Testis (tissue), 2 donors: ENCODE measurements around the gene RBM15.

Source experiments
- CTCF ChIP-seq, 3 experiments: fragments of 450-650 bp in 2 of 3; fragments of 200-600 bp in 1 of 3; sonication (generic) in 1 of 3; IDR thresholded peaks; one replicate each; pipeline ENCODE4 v1.5.1; 2016 to 2019; ENCODE audit warnings: antibody characterized with exemption in 3 of 3, mild to moderate bottlenecking in 2 of 3, moderate library complexity in 1 of 3
- POLR2A ChIP-seq: fragments of 450-650 bp; IDR thresholded peaks from one replicate; pipeline ENCODE4 v1.6.1; 2017; ENCODE audit warnings: antibody characterized with exemption, mild to moderate bottlenecking, moderate library complexity

- TF ChIP-seq CTCF (IDR thresholded peaks at IDR 0.05) (no peak), POLR2A (no peak)
Measured at GRCh38 chr1:110340207-110340468, 961 bp downstream of the RBM15 start.
